K562 (cell line): ENCODE measurements around the gene SLC38A2. TPM values are rescaled to one million over a fixed set of nuclear protein-coding genes. Genes with fewer than 3 reads are reported as not detected.

Experiments used
- ERF ChIP-seq: fragments of 450-650 bp; formaldehyde crosslinking; IDR thresholded peaks from 2 replicates; pipeline ENCODE4 v1.4.0; 2020; ENCODE audit warnings: mild to moderate bottlenecking, mixed read lengths
- KLF6 ChIP-seq: fragments of 250-450 bp; sonication (Bioruptor Pico); IDR thresholded peaks from 2 replicates; pipeline ENCODE4 v1.4.0; 2020; ENCODE audit warnings: mild to moderate bottlenecking, moderate library complexity, borderline replicate concordance
- NCOA2 ChIP-seq, 2 experiments: fragments of 450-650 bp; IDR thresholded peaks; 2 replicates each; pipeline ENCODE4 v1.6.1; 2018; ENCODE audit warnings: mild to moderate bottlenecking in 2 of 2, moderate library complexity in 1 of 2; ENCODE audit not compliant: partially characterized antibody in 2 of 2
- NR2C2 ChIP-seq, 2 experiments: fragments of 200-800 bp in 1 of 2; sonication (Bioruptor generic) in 1 of 2; sonication (generic) in 1 of 2; formaldehyde crosslinking in 1 of 2; IDR thresholded peaks; 2 replicates each; pipeline versions ENCODE4 v1.6.1 to v1.8.0; 2016 to 2022; ENCODE audit warnings: mild to moderate bottlenecking in 1 of 2, missing compliant biosample characterization in 1 of 2, missing genetic modification characterization in 1 of 2, missing genetic modification reagents in 1 of 2
- SMAD1 ChIP-seq: fragments of 150-350 bp; IDR thresholded peaks from 2 replicates; pipeline ENCODE4 v1.6.1; 2014; ENCODE audit warnings: low read length, low read depth; ENCODE audit not compliant: partially characterized antibody
- TSC22D4 ChIP-seq: fragments of 450-650 bp; IDR thresholded peaks from 2 replicates; pipeline ENCODE4 v1.6.1; 2016; ENCODE audit warnings: missing genetic modification characterization, missing biosample characterization, control low read depth
- ZBTB49 ChIP-seq: sonication (generic); formaldehyde crosslinking; IDR thresholded peaks from 2 replicates; pipeline ENCODE4 v1.8.0; 2022; ENCODE audit warnings: missing genetic modification reagents, mild to moderate bottlenecking, borderline replicate concordance
- ZNF282 ChIP-seq: sonication (generic); formaldehyde crosslinking; IDR thresholded peaks from 2 replicates; pipeline ENCODE4 v1.8.1; 2023; ENCODE audit warnings: missing genetic modification reagents
- ZNF395 ChIP-seq: fragments of 200-800 bp; sonication (Bioruptor generic); IDR thresholded peaks from 2 replicates; pipeline ENCODE4 v1.6.1; 2017; ENCODE audit warnings: missing genetic modification characterization, missing compliant biosample characterization
- ZNF41 ChIP-seq: fragments of 250-450 bp; sonication (Bioruptor Pico); conservative IDR thresholded peaks from 2 replicates; pipeline ENCODE4 v1.4.0; 2020; ENCODE audit warnings: mild to moderate bottlenecking
- ZNF76 ChIP-seq: fragments of 250-450 bp; sonication (Bioruptor Pico); IDR thresholded peaks from 2 replicates; pipeline ENCODE4 v1.4.0; 2020; ENCODE audit warnings: mild to moderate bottlenecking, moderate library complexity, borderline replicate concordance
- ZNF780A ChIP-seq: fragments of 250-450 bp; sonication (Bioruptor Pico); IDR thresholded peaks from 2 replicates; pipeline ENCODE4 v1.5.0; 2021; ENCODE audit warnings: mild to moderate bottlenecking
- polyA plus RNA-seq, 8 experiments: library from polyadenylated mRNA; depleted of rRNA in 4 of 8; stranded (reverse) in 5 of 8; unstranded in 3 of 8; fragments of >200 nt; fragmentation: Nextera tagmentation in 2 of 8; fragmentation: Illumina TruSeq in 1 of 8; extraction: Ambion mirVana in 2 of 8; extraction: Trizol in 1 of 8; gene quantifications; 2 replicates each; pipeline versions ENCODE4 v1.2.1 to v1.2.3, GENCODE V29; 2011 to 2014; ENCODE audit warnings: inconsistent platforms in 1 of 8, missing spikeins in 1 of 8
- total RNA-seq, 7 experiments: library from RNA; depleted of rRNA in 6 of 7; stranded (reverse); fragments of >200 nt in 6 of 7; fragmentation: Illumina TruSeq in 2 of 7; extraction: Trizol in 2 of 7; gene quantifications; 2 replicates each; pipeline versions ENCODE4 v1.2.1 to v1.2.3, GENCODE V29; 2011 to 2021; ENCODE audit warnings: low replicate concordance in 1 of 7
- TF ChIP-seq, protein P1 (sequence below): fragments of 250-450 bp; sonication (Bioruptor Pico); IDR thresholded peaks from 2 replicates; pipeline ENCODE4 v1.4.0; 2020; ENCODE audit warnings: mild to moderate bottlenecking, moderate library complexity, borderline replicate concordance
- TF ChIP-seq, protein P2 (sequence below): fragments of 150-350 bp; conservative IDR thresholded peaks from 2 replicates; pipeline ENCODE4 v1.6.1; 2014; ENCODE audit warnings: low read length
- TF ChIP-seq, protein P3 (sequence below): fragments of 250-450 bp; sonication (Bioruptor Pico); IDR thresholded peaks from 2 replicates; pipeline ENCODE4 v1.8.0; 2021; ENCODE audit warnings: mild to moderate bottlenecking, moderate library complexity

Gene SLC38A2
- total and polyA plus RNA-seq, 9 of the 15 experiments (the other 6 are each of a cell fraction or from before 2014, with no cell fraction given) = 98.7 to 292 (median 143) TPM

DNA sequence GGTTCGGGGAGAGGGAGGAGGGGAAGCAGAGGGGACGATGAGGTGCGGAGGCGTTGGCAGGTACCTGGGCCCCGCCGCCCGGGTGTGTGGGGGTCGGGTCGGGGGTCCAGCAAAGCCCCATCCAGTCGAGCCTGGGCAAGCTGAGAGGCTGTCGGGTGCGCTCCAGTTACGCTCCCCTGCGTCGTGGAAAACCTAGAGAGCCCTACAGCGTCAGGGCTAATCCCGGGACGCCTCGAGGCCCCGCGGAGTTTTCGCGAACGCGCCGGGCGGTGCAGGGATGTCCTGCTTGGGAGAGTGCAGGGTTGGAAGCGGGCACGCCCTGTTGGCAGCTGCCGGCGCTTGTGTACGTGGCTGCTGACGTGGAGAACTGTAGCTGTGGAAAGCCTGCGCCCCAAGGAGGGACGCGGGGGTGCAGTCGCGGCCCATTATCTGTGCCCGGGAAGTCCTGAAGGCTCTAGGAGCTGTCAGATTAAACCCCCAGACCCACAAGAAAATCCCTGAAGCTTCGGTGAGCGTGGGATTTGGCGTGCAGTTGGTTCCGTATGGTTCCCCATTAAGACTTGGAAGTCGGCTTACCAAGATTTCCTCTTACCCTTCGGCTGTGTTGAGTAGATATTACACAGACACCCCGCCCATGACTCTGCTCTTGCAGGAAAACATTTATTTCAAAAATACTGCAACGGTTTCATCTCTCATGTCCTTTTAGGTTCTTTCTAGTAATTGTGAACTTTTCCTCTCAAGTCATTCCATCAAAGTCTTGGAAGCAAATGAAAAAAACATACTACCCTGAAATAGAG lies 11.3 kb upstream of the SLC38A2 start (continued):
- TF ChIP-seq, protein P1, sequence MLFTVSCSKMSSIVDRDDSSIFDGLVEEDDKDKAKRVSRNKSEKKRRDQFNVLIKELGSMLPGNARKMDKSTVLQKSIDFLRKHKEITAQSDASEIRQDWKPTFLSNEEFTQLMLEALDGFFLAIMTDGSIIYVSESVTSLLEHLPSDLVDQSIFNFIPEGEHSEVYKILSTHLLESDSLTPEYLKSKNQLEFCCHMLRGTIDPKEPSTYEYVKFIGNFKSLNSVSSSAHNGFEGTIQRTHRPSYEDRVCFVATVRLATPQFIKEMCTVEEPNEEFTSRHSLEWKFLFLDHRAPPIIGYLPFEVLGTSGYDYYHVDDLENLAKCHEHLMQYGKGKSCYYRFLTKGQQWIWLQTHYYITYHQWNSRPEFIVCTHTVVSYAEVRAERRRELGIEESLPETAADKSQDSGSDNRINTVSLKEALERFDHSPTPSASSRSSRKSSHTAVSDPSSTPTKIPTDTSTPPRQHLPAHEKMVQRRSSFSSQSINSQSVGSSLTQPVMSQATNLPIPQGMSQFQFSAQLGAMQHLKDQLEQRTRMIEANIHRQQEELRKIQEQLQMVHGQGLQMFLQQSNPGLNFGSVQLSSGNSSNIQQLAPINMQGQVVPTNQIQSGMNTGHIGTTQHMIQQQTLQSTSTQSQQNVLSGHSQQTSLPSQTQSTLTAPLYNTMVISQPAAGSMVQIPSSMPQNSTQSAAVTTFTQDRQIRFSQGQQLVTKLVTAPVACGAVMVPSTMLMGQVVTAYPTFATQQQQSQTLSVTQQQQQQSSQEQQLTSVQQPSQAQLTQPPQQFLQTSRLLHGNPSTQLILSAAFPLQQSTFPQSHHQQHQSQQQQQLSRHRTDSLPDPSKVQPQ (CRISPR knock-in tag) = no peak
- peak; percentile 33; the same call in 1 of the 2 replicates for TF ChIP-seq ZNF395 (CRISPR knock-in tag)
- TF ChIP-seq ZNF282 = no peak
- TF ChIP-seq ZNF41 (CRISPR knock-in tag) = no peak
- TF ChIP-seq KLF6 (CRISPR knock-in tag) = peak; percentile 88; the same call in 1 of the 2 replicates
- TF ChIP-seq, protein P2, sequence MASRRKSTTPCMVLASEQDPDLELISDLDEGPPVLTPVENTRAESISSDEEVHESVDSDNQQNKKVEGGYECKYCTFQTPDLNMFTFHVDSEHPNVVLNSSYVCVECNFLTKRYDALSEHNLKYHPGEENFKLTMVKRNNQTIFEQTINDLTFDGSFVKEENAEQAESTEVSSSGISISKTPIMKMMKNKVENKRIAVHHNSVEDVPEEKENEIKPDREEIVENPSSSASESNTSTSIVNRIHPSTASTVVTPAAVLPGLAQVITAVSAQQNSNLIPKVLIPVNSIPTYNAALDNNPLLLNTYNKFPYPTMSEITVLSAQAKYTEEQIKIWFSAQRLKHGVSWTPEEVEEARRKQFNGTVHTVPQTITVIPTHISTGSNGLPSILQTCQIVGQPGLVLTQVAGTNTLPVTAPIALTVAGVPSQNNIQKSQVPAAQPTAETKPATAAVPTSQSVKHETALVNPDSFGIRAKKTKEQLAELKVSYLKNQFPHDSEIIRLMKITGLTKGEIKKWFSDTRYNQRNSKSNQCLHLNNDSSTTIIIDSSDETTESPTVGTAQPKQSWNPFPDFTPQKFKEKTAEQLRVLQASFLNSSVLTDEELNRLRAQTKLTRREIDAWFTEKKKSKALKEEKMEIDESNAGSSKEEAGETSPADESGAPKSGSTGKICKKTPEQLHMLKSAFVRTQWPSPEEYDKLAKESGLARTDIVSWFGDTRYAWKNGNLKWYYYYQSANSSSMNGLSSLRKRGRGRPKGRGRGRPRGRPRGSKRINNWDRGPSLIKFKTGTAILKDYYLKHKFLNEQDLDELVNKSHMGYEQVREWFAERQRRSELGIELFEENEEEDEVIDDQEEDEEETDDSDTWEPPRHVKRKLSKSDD = no peak
- no peak for TF ChIP-seq TSC22D4
- TF ChIP-seq NR2C2 (CRISPR knock-in tag; IDR thresholded peaks at IDR 0.05) = no peak
- TF ChIP-seq NR2C2 (tag; IDR thresholded peaks at IDR 0.05) = peak; percentile 47
- TF ChIP-seq, protein P3, sequence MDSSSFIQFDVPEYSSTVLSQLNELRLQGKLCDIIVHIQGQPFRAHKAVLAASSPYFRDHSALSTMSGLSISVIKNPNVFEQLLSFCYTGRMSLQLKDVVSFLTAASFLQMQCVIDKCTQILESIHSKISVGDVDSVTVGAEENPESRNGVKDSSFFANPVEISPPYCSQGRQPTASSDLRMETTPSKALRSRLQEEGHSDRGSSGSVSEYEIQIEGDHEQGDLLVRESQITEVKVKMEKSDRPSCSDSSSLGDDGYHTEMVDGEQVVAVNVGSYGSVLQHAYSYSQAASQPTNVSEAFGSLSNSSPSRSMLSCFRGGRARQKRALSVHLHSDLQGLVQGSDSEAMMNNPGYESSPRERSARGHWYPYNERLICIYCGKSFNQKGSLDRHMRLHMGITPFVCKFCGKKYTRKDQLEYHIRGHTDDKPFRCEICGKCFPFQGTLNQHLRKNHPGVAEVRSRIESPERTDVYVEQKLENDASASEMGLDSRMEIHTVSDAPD (CRISPR knock-in tag) = no peak
- TF ChIP-seq ZNF76 (CRISPR knock-in tag) = peak; percentile 40; the same call in 1 of the 2 replicates
- peak; percentile 91 for TF ChIP-seq ERF (CRISPR knock-in tag)
- no peak for TF ChIP-seq ZNF780A (CRISPR knock-in tag)
- no peak for TF ChIP-seq SMAD1
- no peak for TF ChIP-seq NCOA2 (IDR thresholded peaks at IDR 0.05; ENCODE audit: partially characterized antibody in 2 of 2)
- no peak for TF ChIP-seq ZBTB49 (CRISPR knock-in tag)
